HFFc6 (cell line): ENCODE data around the gene PRELID2. TPM values are rescaled to one million over a fixed set of nuclear protein-coding genes. Genes with fewer than 3 reads are reported as not detected.

ENCODE experiments used
- DNase-seq: peaks from one replicate; pipeline ENCODE4 v3.0.0-alpha.2; 2018
- H3K27ac Mint-ChIP-seq: 2 replicates; pipeline ENCODE4 v1.8.0; 2020; ENCODE audit warnings: mild to moderate bottlenecking, mixed read lengths
- H3K27me3 Mint-ChIP-seq: 2 replicates; pipeline ENCODE4 v1.8.0; 2021; ENCODE audit warnings: mild to moderate bottlenecking, moderate library complexity, mixed read lengths; ENCODE audit not compliant: insufficient read depth
- H3K36me3 Mint-ChIP-seq: 2 replicates; pipeline ENCODE4 v1.8.0; 2021; ENCODE audit warnings: low read depth, mixed read lengths
- H3K4me1 Mint-ChIP-seq: 2 replicates; pipeline ENCODE4 v1.8.0; 2020; ENCODE audit warnings: low read depth, mixed read lengths
- H3K4me3 Mint-ChIP-seq: 2 replicates; pipeline ENCODE4 v1.8.0; 2020; ENCODE audit warnings: mild to moderate bottlenecking, moderate library complexity, mixed read lengths
- H3K9me3 Mint-ChIP-seq: 2 replicates; pipeline ENCODE4 v1.8.0; 2020; ENCODE audit warnings: mild to moderate bottlenecking, mixed read lengths
- total RNA-seq, 6 experiments: library from RNA; stranded (reverse); fragmentation: NEBNext Ultra II Directional; extraction: Animal tissue kit (Norgen Biotek cat#: 25700); gene quantifications; 2 replicates in 1 of 6; 3 replicates in 5 of 6; pipeline ENCODE4 v1.2.3, GENCODE V29; 2021
- TF ChIP-seq, protein P1 (sequence below): fragments of 200-600 bp; sonication (generic); IDR thresholded peaks from 2 replicates; pipeline ENCODE4 v1.5.0; 2021; ENCODE audit warnings: antibody characterized with exemption, mild to moderate bottlenecking

PRELID2 gene
- total RNA-seq, 6 experiments from 2014 or later: 3.6 to 8.8 (median 6.4) TPM

DNA sequence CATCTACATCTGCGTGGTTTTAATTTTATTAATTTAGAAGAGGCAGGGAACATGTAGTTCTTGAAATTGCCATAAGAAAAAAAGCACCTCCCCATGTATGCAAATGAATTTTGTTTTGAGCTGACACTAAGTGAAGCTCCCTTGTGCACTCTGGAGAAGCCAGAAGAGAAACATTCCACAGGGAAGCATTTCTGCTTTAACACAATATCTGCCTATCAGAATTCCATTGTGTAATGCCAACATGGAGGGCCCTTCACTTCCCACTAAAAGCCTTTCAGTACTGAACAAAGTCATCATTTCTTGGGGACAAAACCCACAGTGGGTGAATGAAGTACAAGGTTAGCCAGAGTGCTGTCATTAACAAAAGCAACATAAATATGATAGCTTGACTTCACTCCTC is 59.7 kb downstream of the PRELID2 start:
- no peaks in the 10 kb centered on the region for H3K9me3 Mint-ChIP-seq
- no peak for DNase-seq
- TF ChIP-seq, protein P1, sequence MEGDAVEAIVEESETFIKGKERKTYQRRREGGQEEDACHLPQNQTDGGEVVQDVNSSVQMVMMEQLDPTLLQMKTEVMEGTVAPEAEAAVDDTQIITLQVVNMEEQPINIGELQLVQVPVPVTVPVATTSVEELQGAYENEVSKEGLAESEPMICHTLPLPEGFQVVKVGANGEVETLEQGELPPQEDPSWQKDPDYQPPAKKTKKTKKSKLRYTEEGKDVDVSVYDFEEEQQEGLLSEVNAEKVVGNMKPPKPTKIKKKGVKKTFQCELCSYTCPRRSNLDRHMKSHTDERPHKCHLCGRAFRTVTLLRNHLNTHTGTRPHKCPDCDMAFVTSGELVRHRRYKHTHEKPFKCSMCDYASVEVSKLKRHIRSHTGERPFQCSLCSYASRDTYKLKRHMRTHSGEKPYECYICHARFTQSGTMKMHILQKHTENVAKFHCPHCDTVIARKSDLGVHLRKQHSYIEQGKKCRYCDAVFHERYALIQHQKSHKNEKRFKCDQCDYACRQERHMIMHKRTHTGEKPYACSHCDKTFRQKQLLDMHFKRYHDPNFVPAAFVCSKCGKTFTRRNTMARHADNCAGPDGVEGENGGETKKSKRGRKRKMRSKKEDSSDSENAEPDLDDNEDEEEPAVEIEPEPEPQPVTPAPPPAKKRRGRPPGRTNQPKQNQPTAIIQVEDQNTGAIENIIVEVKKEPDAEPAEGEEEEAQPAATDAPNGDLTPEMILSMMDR: no peak
- H3K4me1 Mint-ChIP-seq: peaks cover 33% of the 10 kb centered on the region
- peak overlapping the region; percentile 77 for H3K27ac Mint-ChIP-seq
- no peaks in the 10 kb centered on the region for H3K27me3 Mint-ChIP-seq
- peaks cover 5% of the 10 kb centered on the region; the same call in 1 of the 2 replicates for H3K36me3 Mint-ChIP-seq
- H3K4me3 Mint-ChIP-seq: peak overlapping the region; percentile 42; the same call in 1 of the 2 replicates

DNA sequence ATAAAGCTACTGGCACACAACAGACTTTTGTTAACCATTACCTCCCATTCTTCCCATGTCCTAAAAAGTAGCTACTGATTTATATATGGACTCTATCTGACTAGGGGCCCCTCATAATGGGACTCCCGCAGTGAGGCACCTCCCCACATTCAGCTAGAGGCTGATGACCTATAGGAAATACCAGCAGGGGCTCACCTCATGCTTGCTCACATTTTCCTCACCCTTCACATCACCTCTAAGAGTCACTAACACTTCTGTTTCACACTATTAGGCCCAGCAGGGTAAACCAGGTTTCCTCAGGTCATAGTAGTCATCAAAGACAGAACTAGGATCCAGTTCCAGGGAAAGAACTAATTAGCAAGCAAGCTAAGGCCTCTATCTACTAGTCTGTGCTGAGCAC is 60.7 kb downstream of the PRELID2 start:
- Mint-ChIP-seq H3K4me3 (no peak overlapping the region), H3K9me3 (no peaks in the 10 kb centered on the region), H3K27ac (no peak overlapping the region), H3K4me1 (peaks cover 33% of the 10 kb centered on the region), H3K36me3 (peaks cover 5% of the 10 kb centered on the region; the same call in 1 of the 2 replicates), H3K27me3 (no peaks in the 10 kb centered on the region)
- no peak for DNase-seq
- TF ChIP-seq, protein P1: no peak

DNA sequence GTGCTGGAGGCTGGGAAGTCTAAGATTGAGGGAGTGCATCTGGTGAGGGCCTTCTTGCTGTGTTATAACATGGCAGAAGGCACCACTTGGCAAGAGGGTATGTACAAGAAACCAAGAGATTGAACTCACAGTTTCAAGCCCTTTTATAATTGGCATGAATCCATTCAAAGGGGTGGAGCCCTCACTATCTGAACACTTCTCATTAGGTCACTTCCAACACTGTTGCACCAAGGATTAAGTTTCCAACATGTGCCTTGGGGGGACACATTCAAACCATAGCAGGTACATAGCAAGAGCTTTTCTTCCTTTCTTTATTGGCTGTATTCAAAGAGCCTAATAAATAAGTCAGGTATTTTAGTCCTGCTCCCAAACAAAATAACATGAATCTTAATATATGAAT is 62.7 kb downstream of the PRELID2 start:
- Mint-ChIP-seq H3K27ac (no peak overlapping the region), H3K27me3 (no peaks in the 10 kb centered on the region), H3K4me3 (no peak overlapping the region), H3K36me3 (peaks cover 8% of the 10 kb centered on the region), H3K9me3 (no peaks in the 10 kb centered on the region), H3K4me1 (peaks cover 26% of the 10 kb centered on the region)
- DNase-seq: no peak
- TF ChIP-seq, protein P1: no peak

DNA sequence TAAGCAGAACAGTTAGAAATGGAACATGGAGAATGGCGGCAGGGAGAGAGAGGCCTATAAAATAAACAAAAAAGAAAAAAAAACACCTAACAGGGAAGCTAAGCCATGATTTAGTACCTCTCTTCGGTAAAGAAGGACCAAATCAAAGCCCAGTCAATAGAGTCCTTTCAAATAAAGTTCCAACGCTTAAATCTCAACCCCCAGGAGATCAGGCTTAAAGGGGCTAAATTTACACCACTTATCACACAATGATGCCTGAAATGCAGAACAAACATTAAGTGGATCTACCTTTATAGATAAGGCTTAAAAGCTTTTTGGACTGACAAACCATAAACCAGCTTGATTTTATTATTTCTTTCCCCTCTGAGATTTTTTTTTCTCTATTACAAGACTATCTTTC is 66.3 kb downstream of the PRELID2 start:
- Mint-ChIP-seq H3K4me1 (no peaks in the 10 kb centered on the region), H3K9me3 (no peaks in the 10 kb centered on the region), H3K27ac (no peak overlapping the region), H3K27me3 (no peaks in the 10 kb centered on the region), H3K36me3 (peaks cover 11% of the 10 kb centered on the region), H3K4me3 (no peak overlapping the region)
- DNase-seq: no peak
- TF ChIP-seq, protein P1: no peak

DNA sequence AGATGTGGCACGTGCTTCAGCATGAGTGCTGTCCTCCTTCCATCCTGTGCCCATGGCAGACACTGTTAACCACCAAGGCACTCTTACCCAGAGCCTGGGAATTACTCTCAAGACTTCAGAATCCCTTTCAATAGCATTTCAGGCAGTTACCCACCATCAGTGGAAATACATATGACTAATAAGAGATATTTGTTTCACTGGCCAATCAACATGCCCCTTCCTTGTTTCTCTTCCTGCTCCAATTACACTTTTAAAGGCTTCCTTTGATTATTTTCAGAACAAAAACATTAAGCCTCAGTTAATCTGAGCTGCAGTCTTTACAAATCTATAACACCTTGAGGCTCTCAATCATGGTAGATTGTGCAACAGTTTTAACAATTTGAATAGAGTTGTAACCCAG is 70.8 kb downstream of the PRELID2 start:
- Mint-ChIP-seq H3K27ac (no peak overlapping the region), H3K4me3 (no peak overlapping the region), H3K4me1 (no peaks in the 10 kb centered on the region), H3K36me3 (peaks cover 6% of the 10 kb centered on the region), H3K9me3 (no peaks in the 10 kb centered on the region), H3K27me3 (no peaks in the 10 kb centered on the region)
- DNase-seq: no peak
- TF ChIP-seq, protein P1: no peak

DNA sequence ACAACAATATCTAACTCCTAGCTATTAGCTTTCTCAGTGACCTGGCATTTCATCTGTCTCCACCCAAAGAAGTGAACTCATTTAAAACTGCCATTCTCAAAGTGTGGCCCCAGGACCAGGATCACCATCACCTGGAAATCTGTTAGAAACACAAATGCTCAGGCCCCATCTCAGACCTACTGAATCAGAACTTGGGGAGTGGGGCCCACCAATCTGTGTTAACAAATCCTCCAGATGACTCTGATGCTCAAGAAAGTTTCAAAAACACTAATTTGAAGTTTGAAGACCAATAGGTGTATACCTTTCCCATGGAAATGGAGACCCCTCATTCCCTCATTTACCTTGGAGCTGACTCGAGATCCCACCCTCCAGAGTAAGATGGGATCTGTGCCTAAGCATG is 72.3 kb downstream of the PRELID2 start:
- H3K9me3 Mint-ChIP-seq: no peaks in the 10 kb centered on the region
- peaks cover 6% of the 10 kb centered on the region for H3K36me3 Mint-ChIP-seq

More for the DNA sequence above, 72.3 kb downstream of the PRELID2 start:
- TF ChIP-seq, protein P1: no peak
- H3K27ac Mint-ChIP-seq: no peak overlapping the region
- no peak overlapping the region for H3K4me3 Mint-ChIP-seq
- H3K27me3 Mint-ChIP-seq: no peaks in the 10 kb centered on the region
- H3K4me1 Mint-ChIP-seq: no peaks in the 10 kb centered on the region
- no peak for DNase-seq
